ENCODE data around the gene ELL.

ELL gene

DNA sequence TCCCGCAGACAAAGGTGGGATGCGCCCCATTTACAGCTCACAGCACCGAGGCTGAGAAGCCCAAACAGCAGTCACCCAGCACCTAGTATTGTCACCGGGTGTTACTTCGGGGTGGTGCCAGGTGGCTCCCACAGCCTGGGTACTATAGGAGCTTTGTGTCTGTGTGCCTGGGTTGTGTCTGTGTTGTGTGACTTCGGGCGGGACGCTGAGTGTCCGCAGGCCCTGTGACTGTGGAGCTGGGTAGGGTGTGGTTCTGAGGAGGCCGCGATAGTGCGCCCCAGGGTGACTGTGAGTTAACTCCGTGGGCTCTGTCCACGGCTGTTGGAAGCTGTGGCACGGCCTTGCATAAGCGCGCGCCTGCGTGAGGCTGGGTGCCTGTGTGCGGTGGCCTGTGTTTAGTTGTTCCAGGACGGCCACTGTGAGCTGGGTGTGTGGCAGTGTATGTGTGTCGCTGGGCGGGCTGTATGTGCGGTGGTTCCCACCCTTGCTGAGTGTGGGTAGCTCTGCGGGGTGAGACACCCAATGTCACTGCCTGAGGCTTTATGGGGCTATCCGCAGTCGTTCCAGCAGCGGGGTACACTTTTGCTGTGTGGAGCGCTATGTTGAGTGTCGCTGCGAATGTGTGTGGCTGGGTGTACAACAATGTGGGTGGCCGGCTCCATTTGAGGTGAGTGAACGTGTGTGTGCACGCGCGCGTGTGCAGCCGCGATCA is 103.2 kb downstream of the ELL start:
- TF ChIP-seq ZC3H10 (CRISPR knock-in tag; IDR thresholded peaks at IDR 0.05) (no peak), TOX (CRISPR knock-in tag; IDR thresholded peaks at IDR 0.05; ENCODE audit: borderline replicate concordance) (no peak), OSR1 (CRISPR knock-in tag; IDR thresholded peaks at IDR 0.05) (no peak), ARNTL (CRISPR knock-in tag; IDR thresholded peaks at IDR 0.05; ENCODE audit: borderline replicate concordance, low read depth) (no peak), RARB (CRISPR knock-in tag; IDR thresholded peaks at IDR 0.05) (no peak), GLIS3 (CRISPR knock-in tag; IDR thresholded peaks at IDR 0.05) (no peak)
- TF ChIP-seq, protein P1, sequence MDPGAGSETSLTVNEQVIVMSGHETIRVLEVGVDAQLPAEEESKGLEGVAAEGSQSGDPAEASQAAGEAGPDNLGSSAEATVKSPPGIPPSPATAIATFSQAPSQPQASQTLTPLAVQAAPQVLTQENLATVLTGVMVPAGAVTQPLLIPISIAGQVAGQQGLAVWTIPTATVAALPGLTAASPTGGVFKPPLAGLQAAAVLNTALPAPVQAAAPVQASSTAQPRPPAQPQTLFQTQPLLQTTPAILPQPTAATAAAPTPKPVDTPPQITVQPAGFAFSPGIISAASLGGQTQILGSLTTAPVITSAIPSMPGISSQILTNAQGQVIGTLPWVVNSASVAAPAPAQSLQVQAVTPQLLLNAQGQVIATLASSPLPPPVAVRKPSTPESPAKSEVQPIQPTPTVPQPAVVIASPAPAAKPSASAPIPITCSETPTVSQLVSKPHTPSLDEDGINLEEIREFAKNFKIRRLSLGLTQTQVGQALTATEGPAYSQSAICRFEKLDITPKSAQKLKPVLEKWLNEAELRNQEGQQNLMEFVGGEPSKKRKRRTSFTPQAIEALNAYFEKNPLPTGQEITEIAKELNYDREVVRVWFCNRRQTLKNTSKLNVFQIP (CRISPR knock-in tag; IDR thresholded peaks at IDR 0.05; ENCODE audit: borderline replicate concordance, low read depth) = no peak
- TF ChIP-seq, protein P2, sequence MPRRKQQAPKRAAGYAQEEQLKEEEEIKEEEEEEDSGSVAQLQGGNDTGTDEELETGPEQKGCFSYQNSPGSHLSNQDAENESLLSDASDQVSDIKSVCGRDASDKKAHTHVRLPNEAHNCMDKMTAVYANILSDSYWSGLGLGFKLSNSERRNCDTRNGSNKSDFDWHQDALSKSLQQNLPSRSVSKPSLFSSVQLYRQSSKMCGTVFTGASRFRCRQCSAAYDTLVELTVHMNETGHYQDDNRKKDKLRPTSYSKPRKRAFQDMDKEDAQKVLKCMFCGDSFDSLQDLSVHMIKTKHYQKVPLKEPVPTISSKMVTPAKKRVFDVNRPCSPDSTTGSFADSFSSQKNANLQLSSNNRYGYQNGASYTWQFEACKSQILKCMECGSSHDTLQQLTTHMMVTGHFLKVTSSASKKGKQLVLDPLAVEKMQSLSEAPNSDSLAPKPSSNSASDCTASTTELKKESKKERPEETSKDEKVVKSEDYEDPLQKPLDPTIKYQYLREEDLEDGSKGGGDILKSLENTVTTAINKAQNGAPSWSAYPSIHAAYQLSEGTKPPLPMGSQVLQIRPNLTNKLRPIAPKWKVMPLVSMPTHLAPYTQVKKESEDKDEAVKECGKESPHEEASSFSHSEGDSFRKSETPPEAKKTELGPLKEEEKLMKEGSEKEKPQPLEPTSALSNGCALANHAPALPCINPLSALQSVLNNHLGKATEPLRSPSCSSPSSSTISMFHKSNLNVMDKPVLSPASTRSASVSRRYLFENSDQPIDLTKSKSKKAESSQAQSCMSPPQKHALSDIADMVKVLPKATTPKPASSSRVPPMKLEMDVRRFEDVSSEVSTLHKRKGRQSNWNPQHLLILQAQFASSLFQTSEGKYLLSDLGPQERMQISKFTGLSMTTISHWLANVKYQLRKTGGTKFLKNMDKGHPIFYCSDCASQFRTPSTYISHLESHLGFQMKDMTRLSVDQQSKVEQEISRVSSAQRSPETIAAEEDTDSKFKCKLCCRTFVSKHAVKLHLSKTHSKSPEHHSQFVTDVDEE (CRISPR knock-in tag; IDR thresholded peaks at IDR 0.05) = no peak
- TF ChIP-seq, protein P3, sequence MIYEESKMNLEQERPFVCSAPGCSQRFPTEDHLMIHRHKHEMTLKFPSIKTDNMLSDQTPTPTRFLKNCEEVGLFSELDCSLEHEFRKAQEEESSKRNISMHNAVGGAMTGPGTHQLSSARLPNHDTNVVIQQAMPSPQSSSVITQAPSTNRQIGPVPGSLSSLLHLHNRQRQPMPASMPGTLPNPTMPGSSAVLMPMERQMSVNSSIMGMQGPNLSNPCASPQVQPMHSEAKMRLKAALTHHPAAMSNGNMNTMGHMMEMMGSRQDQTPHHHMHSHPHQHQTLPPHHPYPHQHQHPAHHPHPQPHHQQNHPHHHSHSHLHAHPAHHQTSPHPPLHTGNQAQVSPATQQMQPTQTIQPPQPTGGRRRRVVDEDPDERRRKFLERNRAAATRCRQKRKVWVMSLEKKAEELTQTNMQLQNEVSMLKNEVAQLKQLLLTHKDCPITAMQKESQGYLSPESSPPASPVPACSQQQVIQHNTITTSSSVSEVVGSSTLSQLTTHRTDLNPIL (CRISPR knock-in tag; IDR thresholded peaks at IDR 0.05; ENCODE audit: low read depth) = no peak
- ATAC-seq = no peak

DNA sequence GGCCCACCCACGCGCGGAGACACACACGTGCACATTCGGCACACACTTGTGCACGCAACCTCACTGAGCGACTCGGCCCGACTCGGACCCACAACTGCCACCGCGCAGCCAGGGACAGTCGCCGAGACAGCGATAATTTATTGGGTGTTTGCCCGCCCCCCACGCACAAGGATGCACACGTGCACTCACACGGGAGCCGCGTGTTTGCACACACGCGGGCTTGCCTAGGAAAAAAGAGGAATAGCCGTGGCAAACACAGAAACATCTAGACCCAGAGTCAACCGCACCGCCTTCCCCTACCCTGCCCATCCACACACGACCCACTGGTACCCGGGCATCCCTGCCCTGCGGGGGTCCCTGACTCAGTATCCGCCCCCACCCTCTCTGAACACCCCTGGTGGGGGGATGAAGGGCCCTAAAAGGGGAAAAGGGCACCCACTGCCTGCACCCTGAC is 103.8 kb downstream of the ELL start:
- no peak for ATAC-seq

More for the DNA sequence above, 103.8 kb downstream of the ELL start:
- TF ChIP-seq PATZ1 (CRISPR knock-in tag; IDR thresholded peaks at IDR 0.05; ENCODE audit: borderline replicate concordance) (no peak), ZNF70 (CRISPR knock-in tag; IDR thresholded peaks at IDR 0.05) (no peak), SNAI2 (CRISPR knock-in tag; IDR thresholded peaks at IDR 0.05) (no peak), GLIS3 (CRISPR knock-in tag; IDR thresholded peaks at IDR 0.05) (no peak), CSDC2 (CRISPR knock-in tag; IDR thresholded peaks at IDR 0.05) (no peak), PPARA (CRISPR knock-in tag; IDR thresholded peaks at IDR 0.05; ENCODE audit: borderline replicate concordance) (no peak), ISL1 (CRISPR knock-in tag; IDR thresholded peaks at IDR 0.05) (no peak), ESRRG (CRISPR knock-in tag; IDR thresholded peaks at IDR 0.05) (no peak), ZFP30 (CRISPR knock-in tag; IDR thresholded peaks at IDR 0.05) (no peak), TCF4 (CRISPR knock-in tag; IDR thresholded peaks at IDR 0.05; ENCODE audit: borderline replicate concordance) (no peak), ARNTL (CRISPR knock-in tag; IDR thresholded peaks at IDR 0.05; ENCODE audit: borderline replicate concordance, low read depth) (no peak)
- TF ChIP-seq, protein P1 (CRISPR knock-in tag; IDR thresholded peaks at IDR 0.05; ENCODE audit: borderline replicate concordance, low read depth) = no peak
- TF ChIP-seq, protein P4, sequence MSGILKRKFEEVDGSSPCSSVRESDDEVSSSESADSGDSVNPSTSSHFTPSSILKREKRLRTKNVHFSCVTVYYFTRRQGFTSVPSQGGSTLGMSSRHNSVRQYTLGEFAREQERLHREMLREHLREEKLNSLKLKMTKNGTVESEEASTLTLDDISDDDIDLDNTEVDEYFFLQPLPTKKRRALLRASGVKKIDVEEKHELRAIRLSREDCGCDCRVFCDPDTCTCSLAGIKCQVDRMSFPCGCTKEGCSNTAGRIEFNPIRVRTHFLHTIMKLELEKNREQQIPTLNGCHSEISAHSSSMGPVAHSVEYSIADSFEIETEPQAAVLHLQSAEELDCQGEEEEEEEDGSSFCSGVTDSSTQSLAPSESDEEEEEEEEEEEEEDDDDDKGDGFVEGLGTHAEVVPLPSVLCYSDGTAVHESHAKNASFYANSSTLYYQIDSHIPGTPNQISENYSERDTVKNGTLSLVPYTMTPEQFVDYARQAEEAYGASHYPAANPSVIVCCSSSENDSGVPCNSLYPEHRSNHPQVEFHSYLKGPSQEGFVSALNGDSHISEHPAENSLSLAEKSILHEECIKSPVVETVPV (CRISPR knock-in tag; IDR thresholded peaks at IDR 0.05) = no peak

Measured in SK-N-SH treated with all-trans-retinoic acid at 6 μM for 48 hours (cell line).